GM13976 (cell line): ENCODE results near the gene GPT2.
A peak's percentile ranks its signal among the peaks of the same experiment; 100 is the strongest.

Experiments
- DNase-seq: peaks from one replicate; pipeline ENCODE4 v3.0.0; 2012; ENCODE audit warnings: low spot score
- in situ Hi-C: fragments of 300-500 bp; cut with MboI; formaldehyde crosslinking; loops from one replicate; pipeline ENCODE4 v1.12.0; 2022; ENCODE audit warnings: low sequenced_read_pairs, mixed read lengths, inconsistent platforms; ENCODE audit not compliant: unreplicated experiment
- TF ChIP-seq, protein P1 (sequence below): IDR thresholded peaks from 2 replicates; pipeline ENCODE4 v1.5.1; 2012; ENCODE audit warnings: borderline replicate concordance, mild to moderate bottlenecking; ENCODE audit not compliant: insufficient read depth; ENCODE audit errors: extremely low read depth, missing control alignments, control extremely low read depth

GPT2 gene

DNA sequence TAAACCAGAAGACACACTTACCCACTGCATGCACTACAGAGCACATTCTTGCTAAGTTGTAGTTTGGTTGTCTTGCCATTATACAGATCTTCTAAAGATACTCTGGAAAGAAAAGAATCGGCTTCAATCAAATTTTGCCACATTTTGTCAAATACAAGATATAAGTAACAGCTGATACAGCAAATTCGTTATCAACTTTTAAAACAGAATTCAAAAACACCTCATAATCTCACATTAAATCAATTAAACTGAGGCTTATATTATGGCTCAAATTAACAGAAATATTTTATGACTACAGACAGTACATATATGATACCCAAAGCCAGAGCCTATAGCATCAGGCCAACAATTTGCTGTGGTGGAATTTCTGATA, 83.9 kb downstream of the GPT2 start:
- DNase-seq: no peak
- in situ Hi-C loops: loop anchor here (25.0 kb wide), 1 partner anchor 169 kb away; the partner anchor contains the start of gene NETO2
- TF ChIP-seq, protein P1, sequence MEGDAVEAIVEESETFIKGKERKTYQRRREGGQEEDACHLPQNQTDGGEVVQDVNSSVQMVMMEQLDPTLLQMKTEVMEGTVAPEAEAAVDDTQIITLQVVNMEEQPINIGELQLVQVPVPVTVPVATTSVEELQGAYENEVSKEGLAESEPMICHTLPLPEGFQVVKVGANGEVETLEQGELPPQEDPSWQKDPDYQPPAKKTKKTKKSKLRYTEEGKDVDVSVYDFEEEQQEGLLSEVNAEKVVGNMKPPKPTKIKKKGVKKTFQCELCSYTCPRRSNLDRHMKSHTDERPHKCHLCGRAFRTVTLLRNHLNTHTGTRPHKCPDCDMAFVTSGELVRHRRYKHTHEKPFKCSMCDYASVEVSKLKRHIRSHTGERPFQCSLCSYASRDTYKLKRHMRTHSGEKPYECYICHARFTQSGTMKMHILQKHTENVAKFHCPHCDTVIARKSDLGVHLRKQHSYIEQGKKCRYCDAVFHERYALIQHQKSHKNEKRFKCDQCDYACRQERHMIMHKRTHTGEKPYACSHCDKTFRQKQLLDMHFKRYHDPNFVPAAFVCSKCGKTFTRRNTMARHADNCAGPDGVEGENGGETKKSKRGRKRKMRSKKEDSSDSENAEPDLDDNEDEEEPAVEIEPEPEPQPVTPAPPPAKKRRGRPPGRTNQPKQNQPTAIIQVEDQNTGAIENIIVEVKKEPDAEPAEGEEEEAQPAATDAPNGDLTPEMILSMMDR: no peak

DNA sequence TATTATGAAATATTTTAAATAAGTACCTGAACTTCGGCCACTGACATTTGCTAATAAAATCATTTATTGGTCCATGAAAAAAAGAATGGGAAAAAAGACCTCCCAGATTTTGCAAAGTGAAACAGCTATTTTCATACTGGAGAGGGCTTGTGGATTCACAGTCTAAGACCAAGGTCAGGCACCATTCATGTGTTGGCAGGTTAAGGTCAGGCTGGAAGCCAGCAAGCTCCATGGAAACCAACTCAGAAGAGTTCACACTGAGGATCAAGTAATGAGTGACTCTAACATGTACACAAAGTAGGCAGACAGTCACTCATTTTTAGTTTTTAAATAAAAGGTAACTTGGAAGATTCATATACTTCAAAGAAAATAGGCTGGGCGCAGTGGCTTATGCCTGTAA, 85.9 kb downstream of the GPT2 start:
- in situ Hi-C loops: loop anchor here (25.0 kb wide), 1 partner anchor 167 kb away; the partner anchor contains the start of gene NETO2
- TF ChIP-seq, protein P1: no peak
- DNase-seq: no peak

- in situ Hi-C loops: loop anchor here (25.0 kb wide), 1 partner anchor 166 kb away; the partner anchor contains the start of gene NETO2
- TF ChIP-seq, protein P1: no peak
- DNase-seq: no peak
Measured at GRCh38 chr16:46971271-46971670, 87.1 kb downstream of the GPT2 start.

GRCh38 chr16:46972429-46973206, 88.5 kb downstream of the GPT2 start:
- in situ Hi-C loops: loop anchor here (25.0 kb wide), 1 partner anchor 165 kb away; the partner anchor contains the start of gene NETO2
- TF ChIP-seq, protein P1: no peak

GRCh38 chr16:46973207-46973995, 89.2 kb downstream of the GPT2 start, which contains the start of gene DNAJA2:
TSS of gene DNAJA2 (minus strand) at chr16:46973674. CDS start at chr16:46973572, 102 bp downstream.
- DNase-seq: peak; percentile 94
- TF ChIP-seq, protein P1: no peak
- in situ Hi-C loops: loop anchor here (25.0 kb wide), 1 partner anchor 164 kb away; the partner anchor contains the start of gene NETO2

More at GRCh38 chr16:46972429-46973206, 88.5 kb downstream of the GPT2 start:
- DNase-seq: peak; percentile 75

DNA sequence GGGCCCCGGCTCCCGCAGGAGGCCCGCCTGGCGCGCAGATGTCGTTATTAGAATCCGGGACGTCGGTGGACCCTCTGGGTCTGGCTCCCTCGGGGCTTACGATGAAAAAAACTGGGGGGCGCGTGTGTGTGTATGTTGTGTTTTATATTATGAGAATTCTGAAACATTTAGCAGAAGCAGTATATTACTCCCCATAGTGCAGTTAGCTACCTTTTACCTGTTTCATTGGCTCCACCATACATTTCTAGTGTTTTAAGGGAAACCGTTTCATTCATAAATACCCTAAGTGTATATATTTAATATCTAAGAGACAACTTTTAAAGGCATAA, 89.8 kb downstream of the GPT2 start:
- TF ChIP-seq, protein P1: no peak
- in situ Hi-C loops: loop anchor here (25.0 kb wide), 1 partner anchor 163 kb away; the partner anchor contains the start of gene NETO2
- DNase-seq: no peak
